ENCODE results near the gene AKAP6.

Gene AKAP6

DNA sequence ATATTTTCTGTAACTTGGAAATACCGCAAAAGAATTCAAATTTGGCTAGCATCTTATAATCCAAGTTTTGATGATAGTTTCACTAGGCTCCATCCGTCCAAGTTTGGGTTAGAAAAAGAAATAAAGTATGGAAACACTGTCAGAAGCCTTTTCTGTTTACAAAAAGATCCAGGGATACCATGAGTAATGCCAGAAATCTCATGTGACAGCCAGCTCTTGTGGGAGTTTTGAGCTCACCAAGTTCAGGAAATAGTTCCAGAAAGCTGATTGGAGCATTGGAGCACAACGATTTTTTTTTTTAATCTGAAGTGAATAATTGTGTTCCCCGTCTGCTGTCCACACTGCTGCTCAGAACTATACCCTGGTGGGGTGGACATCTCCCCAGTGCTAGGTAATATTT, 379.9 kb downstream of the AKAP6 start:
- no peak for TF ChIP-seq CTCF (IDR thresholded peaks at IDR 0.05)

DNA sequence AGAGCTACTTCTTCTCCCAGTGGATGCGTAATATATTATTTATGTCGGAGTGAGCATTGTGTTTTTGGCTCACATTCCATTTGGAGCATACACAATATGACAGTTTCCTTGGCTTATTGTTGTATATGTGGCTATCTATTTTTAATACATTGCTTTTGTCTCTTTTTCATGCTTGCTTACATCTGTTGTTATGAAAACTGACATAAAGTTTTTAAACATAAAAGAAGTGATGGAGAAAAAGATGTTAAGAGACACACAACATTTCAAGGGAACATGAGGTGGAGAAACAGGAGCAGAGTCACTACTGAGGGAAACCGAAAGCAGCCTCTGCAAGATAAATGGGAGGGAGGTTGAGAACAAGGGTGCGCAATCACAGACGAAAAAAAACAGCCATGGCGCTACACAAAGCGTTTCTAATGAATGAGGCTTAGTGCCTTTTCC, 381.2 kb downstream of the AKAP6 start:
- no peak for TF ChIP-seq CTCF (IDR thresholded peaks at IDR 0.05)

- peak; percentile 64 for TF ChIP-seq CTCF (IDR thresholded peaks at IDR 0.05)
Observed at GRCh38 chr14:32710731-32711680, 381.9 kb downstream of the AKAP6 start.

DNA sequence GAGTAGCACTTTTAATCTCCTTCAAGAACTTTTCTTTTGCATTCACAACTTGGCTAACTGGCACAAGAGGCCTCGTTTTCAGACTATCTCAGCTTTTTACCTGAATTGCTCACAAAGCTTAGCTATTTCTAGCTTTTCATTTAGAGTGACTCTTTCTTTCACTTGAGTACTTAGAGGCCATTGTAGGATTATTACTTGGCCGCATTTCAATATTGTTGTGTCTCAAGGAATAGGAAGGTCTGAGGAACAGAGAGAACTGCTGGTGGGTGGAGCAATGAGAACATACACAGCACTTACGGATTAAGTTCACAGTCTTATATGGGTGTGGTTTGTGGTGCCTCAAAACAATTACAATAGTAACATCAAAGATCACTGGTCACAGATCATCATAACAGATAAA, 384.8 kb downstream of the AKAP6 start:
- no peak for TF ChIP-seq CTCF (IDR thresholded peaks at IDR 0.05)

- TF ChIP-seq CTCF (IDR thresholded peaks at IDR 0.05), result no peak
Observed at GRCh38 chr14:32719601-32720000, 390.5 kb downstream of the AKAP6 start.

- TF ChIP-seq CTCF (IDR thresholded peaks at IDR 0.05), result no peak
Observed at GRCh38 chr14:32720927-32721326, 391.8 kb downstream of the AKAP6 start.

DNA sequence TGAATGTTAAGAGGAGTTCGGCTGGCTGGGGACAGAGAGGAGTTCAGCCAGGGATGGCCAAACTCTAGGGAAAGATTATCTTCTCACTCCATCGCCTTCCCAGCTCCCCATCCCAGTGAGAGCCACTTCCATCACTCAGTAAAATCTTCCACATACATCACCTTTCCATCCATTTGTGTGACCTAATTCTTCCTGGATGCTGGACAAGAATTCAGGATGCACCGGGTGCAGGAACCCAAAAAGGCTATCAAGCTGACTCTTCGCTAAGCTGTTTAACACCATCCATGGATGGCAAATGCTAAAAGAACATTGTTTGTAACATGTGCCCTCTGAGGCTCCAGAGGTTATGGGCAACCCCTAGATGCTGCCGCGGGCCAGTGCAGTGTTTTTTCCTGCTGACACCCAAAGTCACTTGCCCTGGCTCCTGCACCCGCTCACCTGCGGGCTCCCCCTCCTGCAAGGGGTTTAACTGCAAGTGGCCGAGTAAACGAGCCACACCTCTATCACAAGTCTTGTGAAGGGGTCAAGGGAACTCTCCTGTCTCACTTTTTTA, 393.6 kb downstream of the AKAP6 start:
- no peak for TF ChIP-seq CTCF (IDR thresholded peaks at IDR 0.05)
